Measurements from ENCODE around the gene DNM1L. TPM values are rescaled to one million over a fixed set of nuclear protein-coding genes. Genes with fewer than 3 reads are reported as not detected.

Gene DNM1L
- total and polyA plus RNA-seq, 2 donors from 2014 or later, result 30.5 to 66.2 TPM

- H3K4me3 ChIP-seq (ENCODE audit: low read length in 3 of 3), result peak overlapping the region; percentile 76 to 90 (median 88)
- peak overlapping the region; percentile 83 to 97 (median 95) for H3K9ac ChIP-seq (ENCODE audit: low read length in 3 of 3)
- no peaks in the 10 kb centered on the region for H3K27me3 ChIP-seq (ENCODE audit: control insufficient read depth, insufficient read depth, low read length)
- DNase-seq (no peak), FAIRE-seq (no peak)
- no peak for TF ChIP-seq CTCF (IDR thresholded peaks at IDR 0.05; ENCODE audit: borderline replicate concordance, extremely low read depth, insufficient read depth)
- H3K4me1 ChIP-seq (ENCODE audit: control insufficient read depth in 2 of 3, insufficient read depth in 2 of 3, low read depth in 1 of 3, low read length in 3 of 3), result peaks cover 0 to 8% (median 0%) of the 10 kb centered on the region in 3 donors
- no peaks in the 10 kb centered on the region for H3K9me3 ChIP-seq (ENCODE audit: control insufficient read depth in 2 of 3, insufficient read depth in 1 of 3, low read length in 3 of 3)
- intact Hi-C loops (cut with DNase I), result no loop called here
- H3K27ac ChIP-seq (ENCODE audit: low read depth in 2 of 2, low read length in 2 of 2), result peak overlapping the region; percentile 86 to 95
- H3K36me3 ChIP-seq (ENCODE audit: control insufficient read depth in 2 of 3, insufficient read depth in 3 of 3, low read length in 3 of 3), result no peaks in the 10 kb centered on the region
Measured at GRCh38 chr12:32679920-32680237, 778 bp downstream of the DNM1L start.

DNA sequence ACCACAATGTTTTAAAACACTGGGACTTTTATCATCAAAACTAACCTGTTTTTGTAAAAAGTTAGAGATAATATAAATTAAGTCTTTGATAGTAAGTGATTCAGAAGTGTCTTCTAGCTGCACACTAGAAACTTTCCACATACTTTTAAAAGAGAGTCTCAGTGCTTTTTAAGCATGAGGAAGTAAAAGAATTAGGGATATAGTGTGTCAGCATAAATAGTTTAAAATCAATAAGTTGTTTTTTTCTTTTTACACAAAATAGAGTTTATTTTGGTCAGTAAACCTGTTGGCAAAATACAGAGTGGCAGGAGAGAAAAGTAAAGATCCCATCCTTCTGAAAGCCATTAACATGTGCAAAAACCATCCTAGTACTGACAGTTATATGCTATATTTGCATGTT, 1.7 kb downstream of the DNM1L start:
- no peak for FAIRE-seq
- no peaks in the 10 kb centered on the region for H3K9me3 ChIP-seq (ENCODE audit: control insufficient read depth in 2 of 3, insufficient read depth in 1 of 3, low read length in 3 of 3)
- H3K4me1 ChIP-seq (ENCODE audit: control insufficient read depth in 2 of 3, insufficient read depth in 2 of 3, low read depth in 1 of 3, low read length in 3 of 3), result peaks cover 0 to 8% (median 0%) of the 10 kb centered on the region in 3 donors
- intact Hi-C loops (cut with DNase I), result no loop called here
- peak overlapping the region in 1 of 3 donors; percentile 21 for H3K4me3 ChIP-seq (ENCODE audit: low read length in 3 of 3)
- no peak for DNase-seq
- H3K9ac ChIP-seq (ENCODE audit: low read length in 3 of 3), result peak overlapping the region in 1 of 3 donors; percentile 97
- no peaks in the 10 kb centered on the region for H3K27me3 ChIP-seq (ENCODE audit: control insufficient read depth, insufficient read depth, low read length)
- H3K27ac ChIP-seq (ENCODE audit: low read depth in 2 of 2, low read length in 2 of 2), result no peak overlapping the region
- H3K36me3 ChIP-seq (ENCODE audit: control insufficient read depth in 2 of 3, insufficient read depth in 3 of 3, low read length in 3 of 3), result no peaks in the 10 kb centered on the region
- TF ChIP-seq CTCF (IDR thresholded peaks at IDR 0.05; ENCODE audit: borderline replicate concordance, extremely low read depth, insufficient read depth), result no peak

DNA sequence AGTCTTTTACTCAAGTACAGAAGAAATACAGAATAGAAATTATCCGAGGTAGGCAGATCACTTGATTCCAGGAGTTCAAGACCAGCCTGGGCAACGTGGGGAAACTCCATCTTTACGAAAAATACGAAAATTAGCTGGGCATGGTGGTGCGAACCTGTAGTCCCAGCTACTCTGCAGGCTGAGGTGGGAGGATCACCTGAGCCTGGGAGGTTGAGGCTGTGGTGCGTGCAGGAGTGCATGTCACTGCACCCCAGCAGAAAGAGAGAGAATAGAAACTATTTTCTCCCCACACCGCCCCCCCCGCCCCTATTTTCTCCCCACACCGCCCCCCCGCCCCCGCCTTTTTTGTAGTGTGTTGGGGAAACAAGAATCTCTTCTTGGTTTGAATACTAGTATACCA, 2.2 kb downstream of the DNM1L start:
- FAIRE-seq (no peak), DNase-seq (no peak)
- no peaks in the 10 kb centered on the region for H3K27me3 ChIP-seq (ENCODE audit: control insufficient read depth, insufficient read depth, low read length)
- peaks cover 0 to 8% (median 0%) of the 10 kb centered on the region in 3 donors for H3K4me1 ChIP-seq (ENCODE audit: control insufficient read depth in 2 of 3, insufficient read depth in 2 of 3, low read depth in 1 of 3, low read length in 3 of 3)
- H3K27ac ChIP-seq (ENCODE audit: low read depth in 2 of 2, low read length in 2 of 2), result no peak overlapping the region
- H3K4me3 ChIP-seq (ENCODE audit: low read length in 3 of 3), result no peak overlapping the region
- no peak for TF ChIP-seq CTCF (IDR thresholded peaks at IDR 0.05; ENCODE audit: borderline replicate concordance, extremely low read depth, insufficient read depth)
- no peaks in the 10 kb centered on the region for H3K9me3 ChIP-seq (ENCODE audit: control insufficient read depth in 2 of 3, insufficient read depth in 1 of 3, low read length in 3 of 3)
- H3K9ac ChIP-seq (ENCODE audit: low read length in 3 of 3), result no peak overlapping the region
- no peaks in the 10 kb centered on the region for H3K36me3 ChIP-seq (ENCODE audit: control insufficient read depth in 2 of 3, insufficient read depth in 3 of 3, low read length in 3 of 3)
- intact Hi-C loops (cut with DNase I), result no loop called here

DNA sequence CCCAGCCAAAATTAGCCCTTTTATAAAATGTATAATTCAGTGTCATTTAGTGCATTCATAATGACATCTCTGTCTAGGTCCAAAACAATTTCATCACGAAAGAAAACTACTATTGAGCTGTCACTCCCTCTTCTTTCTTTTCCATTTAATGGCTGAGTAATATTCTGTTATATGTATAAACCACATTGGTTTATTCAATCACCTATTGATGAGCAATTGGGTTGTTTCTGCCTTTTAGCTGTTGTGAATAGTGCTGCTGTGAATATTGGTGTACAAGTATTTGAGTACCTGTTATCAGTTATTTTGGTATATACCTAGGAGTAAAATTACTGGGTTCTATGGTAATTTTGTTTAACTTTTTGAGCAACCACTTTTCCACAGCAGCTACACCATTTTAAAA, 7.2 kb downstream of the DNM1L start:
- intact Hi-C loops (cut with DNase I), result no loop called here
- Histone ChIP-seq H3K9ac (ENCODE audit: low read length in 3 of 3) (no peak overlapping the region), H3K27me3 (ENCODE audit: control insufficient read depth, insufficient read depth, low read length) (no peaks in the 10 kb centered on the region), H3K4me1 (ENCODE audit: control insufficient read depth in 2 of 3, insufficient read depth in 2 of 3, low read depth in 1 of 3, low read length in 3 of 3) (no peaks in the 10 kb centered on the region), H3K9me3 (ENCODE audit: control insufficient read depth in 2 of 3, insufficient read depth in 1 of 3, low read length in 3 of 3) (no peaks in the 10 kb centered on the region), H3K27ac (ENCODE audit: low read depth in 2 of 2, low read length in 2 of 2) (no peak overlapping the region), H3K36me3 (ENCODE audit: control insufficient read depth in 2 of 3, insufficient read depth in 3 of 3, low read length in 3 of 3) (no peaks in the 10 kb centered on the region), H3K4me3 (ENCODE audit: low read length in 3 of 3) (no peak overlapping the region)
- FAIRE-seq (no peak), DNase-seq (no peak)
- TF ChIP-seq CTCF (IDR thresholded peaks at IDR 0.05; ENCODE audit: borderline replicate concordance, extremely low read depth, insufficient read depth), result no peak
